Chondrocyte (in vitro differentiated cells): Measurements from ENCODE around the gene DGKG. TPM values are rescaled to one million over a fixed set of nuclear protein-coding genes. Genes with fewer than 3 reads are reported as not detected.

Experiments
- DNase-seq: peaks from one replicate; pipeline ENCODE4 v3.0.0; 2021; ENCODE audit warnings: mixed read lengths, low spot score
- H3K27ac Mint-ChIP-seq: one replicate; pipeline ENCODE4 v1.8.0; 2021; ENCODE audit warnings: mild to moderate bottlenecking, moderate library complexity, mixed read lengths; ENCODE audit not compliant: unreplicated experiment
- H3K27me3 Mint-ChIP-seq: 2 replicates; pipeline ENCODE4 v1.8.0; 2021; ENCODE audit warnings: low read depth, mixed read lengths
- H3K36me3 Mint-ChIP-seq: 2 replicates; pipeline ENCODE4 v1.8.0; 2021; ENCODE audit warnings: low read depth, mixed read lengths
- H3K4me1 Mint-ChIP-seq: 2 replicates; pipeline ENCODE4 v1.8.0; 2021; ENCODE audit warnings: low read depth, mild to moderate bottlenecking, mixed read lengths
- H3K4me3 Mint-ChIP-seq: one replicate; pipeline ENCODE4 v1.8.0; 2021; ENCODE audit warnings: mild to moderate bottlenecking, moderate library complexity, mixed read lengths; ENCODE audit not compliant: unreplicated experiment
- H3K9me3 Mint-ChIP-seq: 2 replicates; pipeline ENCODE4 v1.8.0; 2021; ENCODE audit warnings: low read depth, mixed read lengths
- total RNA-seq: library from RNA; stranded (reverse); gene quantifications from 3 replicates; pipeline ENCODE4 v1.2.1, GENCODE V29; 2021
- TF ChIP-seq, protein P1 (sequence below): fragments of 200-600 bp; sonication (generic); IDR thresholded peaks from 2 replicates; pipeline ENCODE4 v1.5.0; 2021; ENCODE audit warnings: antibody characterized with exemption, mild to moderate bottlenecking, moderate library complexity

DGKG gene
- total RNA-seq, 1 donor from 2014 or later: 1.6 TPM

- DNase-seq: no peak
- H3K36me3 Mint-ChIP-seq: peaks cover 1% of the 10 kb centered on the region
- peaks cover 22% of the 10 kb centered on the region for H3K27me3 Mint-ChIP-seq
- H3K4me1 Mint-ChIP-seq: peaks cover 37% of the 10 kb centered on the region
- no peaks in the 10 kb centered on the region for H3K9me3 Mint-ChIP-seq
- TF ChIP-seq, protein P1, sequence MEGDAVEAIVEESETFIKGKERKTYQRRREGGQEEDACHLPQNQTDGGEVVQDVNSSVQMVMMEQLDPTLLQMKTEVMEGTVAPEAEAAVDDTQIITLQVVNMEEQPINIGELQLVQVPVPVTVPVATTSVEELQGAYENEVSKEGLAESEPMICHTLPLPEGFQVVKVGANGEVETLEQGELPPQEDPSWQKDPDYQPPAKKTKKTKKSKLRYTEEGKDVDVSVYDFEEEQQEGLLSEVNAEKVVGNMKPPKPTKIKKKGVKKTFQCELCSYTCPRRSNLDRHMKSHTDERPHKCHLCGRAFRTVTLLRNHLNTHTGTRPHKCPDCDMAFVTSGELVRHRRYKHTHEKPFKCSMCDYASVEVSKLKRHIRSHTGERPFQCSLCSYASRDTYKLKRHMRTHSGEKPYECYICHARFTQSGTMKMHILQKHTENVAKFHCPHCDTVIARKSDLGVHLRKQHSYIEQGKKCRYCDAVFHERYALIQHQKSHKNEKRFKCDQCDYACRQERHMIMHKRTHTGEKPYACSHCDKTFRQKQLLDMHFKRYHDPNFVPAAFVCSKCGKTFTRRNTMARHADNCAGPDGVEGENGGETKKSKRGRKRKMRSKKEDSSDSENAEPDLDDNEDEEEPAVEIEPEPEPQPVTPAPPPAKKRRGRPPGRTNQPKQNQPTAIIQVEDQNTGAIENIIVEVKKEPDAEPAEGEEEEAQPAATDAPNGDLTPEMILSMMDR: no peak
- H3K4me3 Mint-ChIP-seq: no peak overlapping the region
- peak overlapping the region; percentile 34 for H3K27ac Mint-ChIP-seq
Observed at GRCh38 chr3:186121968-186122367, 240.1 kb downstream of the DGKG start.

DNA sequence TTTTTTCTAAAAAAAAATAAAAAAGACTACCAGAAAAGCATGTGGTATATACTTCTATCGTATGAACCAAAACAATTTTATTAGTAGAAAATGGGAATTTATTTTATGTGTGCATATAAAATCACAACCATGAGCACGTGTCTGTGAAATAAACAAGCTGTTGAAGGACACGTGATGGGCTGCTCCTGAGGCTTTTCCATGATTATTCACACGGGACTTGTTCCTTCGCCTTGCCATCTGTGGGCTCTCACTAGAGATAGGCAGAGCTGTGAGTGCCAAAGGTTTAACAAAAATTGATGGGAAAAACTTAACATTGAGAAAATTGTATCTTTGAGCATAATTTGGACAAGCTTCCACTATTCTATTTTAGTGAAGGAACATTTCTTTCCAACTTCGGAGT lies 240.8 kb downstream of the DGKG start:
- Mint-ChIP-seq H3K27me3 (peaks cover 27% of the 10 kb centered on the region), H3K36me3 (peaks cover 1% of the 10 kb centered on the region), H3K27ac (no peak overlapping the region)

GRCh38 chr3:186119499-186119898 lies 242.5 kb downstream of the DGKG start:
- Mint-ChIP-seq H3K27me3 (peaks cover 35% of the 10 kb centered on the region), H3K36me3 (peaks cover 1% of the 10 kb centered on the region), H3K27ac (no peak overlapping the region), H3K4me1 (peaks cover 32% of the 10 kb centered on the region), H3K9me3 (no peaks in the 10 kb centered on the region), H3K4me3 (no peak overlapping the region)
- DNase-seq: no peak
- TF ChIP-seq, protein P1: no peak

More for the DNA sequence above, 240.8 kb downstream of the DGKG start:
- TF ChIP-seq, protein P1: no peak
- H3K9me3 Mint-ChIP-seq: no peaks in the 10 kb centered on the region
- peaks cover 37% of the 10 kb centered on the region for H3K4me1 Mint-ChIP-seq
- DNase-seq: no peak
- no peak overlapping the region for H3K4me3 Mint-ChIP-seq

- TF ChIP-seq, protein P1: no peak
- Mint-ChIP-seq H3K27me3 (peaks cover 39% of the 10 kb centered on the region), H3K4me3 (no peak overlapping the region), H3K27ac (no peak overlapping the region), H3K9me3 (no peaks in the 10 kb centered on the region), H3K4me1 (peaks cover 24% of the 10 kb centered on the region), H3K36me3 (peaks cover 1% of the 10 kb centered on the region)
- no peak for DNase-seq
Observed at GRCh38 chr3:186118692-186119091, 243.3 kb downstream of the DGKG start.

- no peak overlapping the region for H3K4me3 Mint-ChIP-seq
- peaks cover 1% of the 10 kb centered on the region for H3K36me3 Mint-ChIP-seq
- H3K9me3 Mint-ChIP-seq: no peaks in the 10 kb centered on the region
- H3K4me1 Mint-ChIP-seq: peaks cover 13% of the 10 kb centered on the region
- H3K27ac Mint-ChIP-seq: no peak overlapping the region
- no peak for DNase-seq
- peaks cover 39% of the 10 kb centered on the region for H3K27me3 Mint-ChIP-seq
- TF ChIP-seq, protein P1: no peak
Observed at GRCh38 chr3:186117521-186118134, 244.4 kb downstream of the DGKG start.
